IMR-90 (cell line): ENCODE measurements around the gene DYRK1A. TPM values are rescaled to one million over a fixed set of nuclear protein-coding genes. Genes with fewer than 3 reads are reported as not detected.

Source experiments
- ATAC-seq: fragments of 200-7000 bp; cut with Tn5 transposase; 2 replicates; pipeline ENCODE4 v1.9.1; 2020; ENCODE audit warnings: low read depth, mild to moderate bottlenecking, moderate library complexity
- BruUV-seq: library from RNA; stranded (reverse); fragments of 400-500 nt; replicated peaks from 2 replicates; lab custom pipeline; 2021; lab: Mats Ljungman, UMichigan
- CTCF ChIA-PET: fragments of 300-600 bp; formaldehyde crosslinking; extraction: SDS; loops from one replicate; lab custom pipeline; 2021; ENCODE audit warnings: antibody characterized with exemption; lab: Yijun Ruan, JAX
- POLR2A ChIA-PET: fragments of 300-600 bp; sonication (Branson Sonifier 250); formaldehyde crosslinking; loops from one replicate; lab custom pipeline; 2022; ENCODE audit warnings: antibody characterized with exemption; ENCODE audit not compliant: unreplicated experiment; lab: Charles Lee
- DNase-seq: peaks from one replicate; pipeline ENCODE4 v3.0.0; 2013
- H2AFZ ChIP-seq: replicated peaks from 2 replicates; pipeline ENCODE3; 2013; ENCODE audit warnings: low read length, mild to moderate bottlenecking; ENCODE audit not compliant: poor library complexity
- H2AK5ac ChIP-seq: 2 replicates; pipeline ENCODE4 v1.6.1; 2013; ENCODE audit warnings: low read depth, low read length, inconsistent platforms
- H2AK9ac ChIP-seq: replicated peaks from 2 replicates; pipeline ENCODE3; 2013; ENCODE audit warnings: mild to moderate bottlenecking, low read depth, low read length, moderate library complexity; ENCODE audit not compliant: poor library complexity
- H2BK120ac ChIP-seq: 2 replicates; pipeline ENCODE4 v1.6.1; 2013; ENCODE audit warnings: low read depth, low read length, inconsistent platforms
- H2BK15ac ChIP-seq: 3 replicates; pipeline ENCODE4 v1.6.1; 2013; ENCODE audit warnings: low read depth, low read length, inconsistent platforms
- H2BK20ac ChIP-seq: 2 replicates; pipeline ENCODE4 v1.6.1; 2013; ENCODE audit warnings: low read depth, mild to moderate bottlenecking, inconsistent platforms, low read length, moderate library complexity
- H2BK5ac ChIP-seq: 2 replicates; pipeline ENCODE4 v1.6.1; 2013; ENCODE audit warnings: mild to moderate bottlenecking, low read depth, low read length, inconsistent platforms; ENCODE audit not compliant: poor library complexity, severe bottlenecking
- H3K14ac ChIP-seq: replicated peaks from 2 replicates; pipeline ENCODE4 v1.6.1; 2013; ENCODE audit warnings: low read depth, low read length, inconsistent platforms
- H3K18ac ChIP-seq: 2 replicates; pipeline ENCODE4 v1.6.1; 2013; ENCODE audit warnings: low read depth, low read length, control low read depth
- H3K23ac ChIP-seq: 2 replicates; pipeline ENCODE4 v1.6.1; 2013; ENCODE audit warnings: low read depth, low read length, inconsistent platforms
- H3K27ac ChIP-seq: 2 replicates; pipeline ENCODE4 v1.5.1; 2013; ENCODE audit warnings: mild to moderate bottlenecking, control low read depth, low read length; ENCODE audit not compliant: insufficient read depth
- H3K27me3 ChIP-seq: 2 replicates; pipeline ENCODE4 v1.6.1; 2013; ENCODE audit warnings: low read length; ENCODE audit not compliant: control insufficient read depth, insufficient read depth
- H3K36me3 ChIP-seq: 2 replicates; pipeline ENCODE4 v1.6.1; 2013; ENCODE audit warnings: low read length, mixed read lengths; ENCODE audit not compliant: control insufficient read depth, insufficient read depth
- H3K4ac ChIP-seq: 2 replicates; pipeline ENCODE4 v1.6.1; 2013; ENCODE audit warnings: low read depth, low read length, inconsistent platforms
- H3K4me1 ChIP-seq: 2 replicates; pipeline ENCODE4 v1.6.1; 2013; ENCODE audit warnings: low read length, mixed read lengths; ENCODE audit not compliant: control insufficient read depth, insufficient read depth
- H3K4me2 ChIP-seq: 2 replicates; pipeline ENCODE4 v1.6.1; 2013; ENCODE audit warnings: low read depth, mild to moderate bottlenecking, control low read depth, low read length, moderate library complexity
- H3K4me3 ChIP-seq: 2 replicates; pipeline ENCODE4 v1.5.1; 2013; ENCODE audit warnings: low read depth, mild to moderate bottlenecking, control low read depth, low read length, moderate library complexity; ENCODE audit not compliant: insufficient read depth
- H3K56ac ChIP-seq: 2 replicates; pipeline ENCODE4 v1.6.1; 2013; ENCODE audit warnings: low read length, inconsistent platforms; ENCODE audit not compliant: insufficient read depth; ENCODE audit errors: extremely low read depth
- H3K79me1 ChIP-seq, 2 experiments: 2 replicates each; pipeline ENCODE4 v1.6.1; 2013; ENCODE audit warnings: low read length in 2 of 2, inconsistent platforms in 1 of 2, low read depth in 1 of 2
- H3K9ac ChIP-seq: 2 replicates; pipeline ENCODE4 v1.6.1; 2013; ENCODE audit warnings: low read depth, low read length, control low read depth
- H3K9me1 ChIP-seq: 2 replicates; pipeline ENCODE4 v1.6.1; 2013; ENCODE audit warnings: low read length, inconsistent platforms; ENCODE audit not compliant: insufficient read depth
- H3K9me3 ChIP-seq: 2 replicates; pipeline ENCODE4 v1.6.1; 2013; ENCODE audit warnings: low read length; ENCODE audit not compliant: control insufficient read depth, insufficient read depth
- H4K20me1 ChIP-seq: 2 replicates; pipeline ENCODE4 v1.6.1; 2013; ENCODE audit warnings: low read length, inconsistent platforms; ENCODE audit not compliant: insufficient read depth
- H4K5ac ChIP-seq: 2 replicates; pipeline ENCODE4 v1.6.1; 2013; ENCODE audit warnings: mild to moderate bottlenecking, low read depth, low read length, control low read depth
- H4K8ac ChIP-seq, 2 experiments: 2 replicates each; pipeline ENCODE4 v1.6.1; 2013; ENCODE audit warnings: low read depth in 2 of 2, low read length in 2 of 2, control low read depth in 1 of 2, inconsistent platforms in 1 of 2
- H4K91ac ChIP-seq: 2 replicates; pipeline ENCODE4 v1.6.1; 2013; ENCODE audit warnings: low read depth, low read length, inconsistent platforms; ENCODE audit not compliant: insufficient read depth
- BHLHE40 ChIP-seq: fragments of 150-350 bp; IDR thresholded peaks from 2 replicates; pipeline ENCODE4 v1.6.1; 2016; ENCODE audit warnings: mild to moderate bottlenecking, low read depth, low read length
- CEBPB ChIP-seq: IDR thresholded peaks from 2 replicates; pipeline ENCODE4 v1.6.1; 2012; ENCODE audit warnings: low read depth, low read length, improper control_type of control experiment
- CHD1 ChIP-seq: IDR thresholded peaks from 2 replicates; pipeline ENCODE4 v1.6.1; 2012; ENCODE audit warnings: low read depth, low read length, improper control_type of control experiment
- FOS ChIP-seq: fragments of 150-350 bp; IDR thresholded peaks from 2 replicates; pipeline ENCODE4 v1.6.1; 2016; ENCODE audit warnings: low read depth, low read length
- MAFK ChIP-seq: IDR thresholded peaks from 2 replicates; pipeline ENCODE4 v1.6.1; 2012; ENCODE audit warnings: low read depth, low read length, improper control_type of control experiment
- MXI1 ChIP-seq: IDR thresholded peaks from 2 replicates; pipeline ENCODE4 v1.6.1; 2012; ENCODE audit warnings: low read depth, mild to moderate bottlenecking, low read length, moderate library complexity, borderline replicate concordance
- RCOR1 ChIP-seq: IDR thresholded peaks from 2 replicates; pipeline ENCODE4 v1.6.1; 2012; ENCODE audit warnings: mild to moderate bottlenecking, low read length, improper control_type of control experiment; ENCODE audit not compliant: insufficient replicate concordance
- SMC3 ChIP-seq: fragments of 150-350 bp; IDR thresholded peaks from 2 replicates; pipeline ENCODE4 v1.6.1; 2016; ENCODE audit warnings: low read depth, mild to moderate bottlenecking, antibody characterized with exemption, low read length, moderate library complexity
- WGBS, 2 experiments: methylation state at CpG; one replicate each; pipeline versions ENCODE4 v1.1.5 to v1.1.7; 2013; ENCODE audit warnings: missing lambda C conversion rate in 2 of 2; ENCODE audit not compliant: insufficient read length in 1 of 2; ENCODE audit errors: extremely low coverage in 2 of 2; 5-methylcytosine and 5-hydroxymethylcytosine counted together
- dilution Hi-C: fragments of 300-500 bp; cut with HindIII; formaldehyde crosslinking; loops from one replicate; pipeline ENCODE4 v1.14.3; 2018; ENCODE audit warnings: low sequenced_read_pairs; ENCODE audit not compliant: unreplicated experiment
- in situ Hi-C: fragments of 300-500 bp; cut with MboI; formaldehyde crosslinking; loops from 3 replicates; pipeline ENCODE4 v1.14.3; 2019; ENCODE audit warnings: low sequenced_read_pairs, inconsistent platforms, mixed read lengths
- intact Hi-C: fragments of 100-400 bp; cut with micrococcal nuclease; formaldehyde crosslinking; loops from 2 replicates; pipeline ENCODE4 v1.10.0; 2022
- polyA plus RNA-seq, 3 experiments: library from polyadenylated mRNA; depleted of rRNA; stranded (reverse); fragments of >200 nt; gene quantifications; 2 replicates each; pipeline ENCODE4 v1.2.3, GENCODE V29; 2012; ENCODE audit warnings: low replicate concordance in 1 of 3
- total RNA-seq: library from RNA; depleted of rRNA; stranded (reverse); fragments of >200 nt; gene quantifications from 2 replicates; pipeline ENCODE4 v1.2.3, GENCODE V29; 2012
- TF ChIP-seq, protein P1 (sequence below): fragments of 150-350 bp; IDR thresholded peaks from 2 replicates; pipeline ENCODE4 v1.6.1; 2016; ENCODE audit warnings: low read depth, mild to moderate bottlenecking, low read length, moderate library complexity, borderline replicate concordance
- TF ChIP-seq, protein P2 (sequence below): fragments of 150-350 bp; IDR thresholded peaks from 2 replicates; pipeline ENCODE4 v1.6.1; 2017; ENCODE audit warnings: mild to moderate bottlenecking, antibody characterized with exemption, low read length, low read depth

The DYRK1A gene
- total and polyA plus RNA-seq, 2 of the 4 experiments (the other 2 are of a cell fraction), result 18.6 to 50.5 TPM

DNA sequence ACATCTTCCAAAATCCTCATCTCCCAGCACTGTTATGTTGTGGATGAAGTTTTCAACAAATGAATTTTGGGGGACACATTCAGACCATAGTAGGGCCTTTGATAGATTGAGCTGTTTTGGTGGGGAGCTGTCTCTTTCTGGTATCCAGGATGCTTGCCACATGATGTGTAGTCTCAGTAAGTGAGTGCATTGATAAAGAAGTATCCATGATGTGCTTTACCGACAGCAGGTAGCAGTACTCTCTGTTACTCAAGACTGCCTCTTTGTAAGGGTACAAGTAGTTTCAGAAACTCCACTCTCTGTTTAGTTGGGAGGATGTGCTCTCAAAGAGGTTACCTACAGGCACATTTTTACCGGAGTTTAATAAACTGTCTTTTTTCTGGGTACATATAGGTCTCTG, 26.5 kb downstream of the DYRK1A start:
- Histone ChIP-seq H3K14ac (no peak overlapping the region), H3K56ac (no peak overlapping the region), H4K8ac (no peak overlapping the region), H2BK15ac (no peak overlapping the region), H2BK120ac (no peak overlapping the region), H3K36me3 (no peaks in the 10 kb centered on the region), H2BK20ac (no peak overlapping the region), H2BK5ac (no peak overlapping the region), H3K27me3 (no peaks in the 10 kb centered on the region), H4K20me1 (peaks cover 98% of the 10 kb centered on the region), H3K4me2 (no peak overlapping the region), H3K9me1 (peaks cover 25% of the 10 kb centered on the region), H3K9me3 (no peaks in the 10 kb centered on the region), H4K5ac (no peak overlapping the region), H3K23ac (no peak overlapping the region), H2AK9ac (no peak overlapping the region), H3K9ac (no peak overlapping the region), H3K4ac (no peak overlapping the region), H4K91ac (no peak overlapping the region), H2AFZ (no peak overlapping the region), H3K4me3 (no peak overlapping the region), H3K79me1 (peaks cover 17 to 86% of the 10 kb centered on the region in 2 experiments), H2AK5ac (no peak overlapping the region), H3K18ac (no peak overlapping the region), H3K27ac (no peak overlapping the region), H3K4me1 (peaks cover 10% of the 10 kb centered on the region)
- DNase-seq (no peak), ATAC-seq (no peak)
- intact Hi-C loops, result no loop called here
- in situ Hi-C loops, result no loop called here
- ChIA-PET CTCF (no interaction called here), POLR2A (no interaction called here)
- dilution Hi-C loops, result no loop called here
- WGBS, 2 experiments, result no CpG with 5 or more reads among the region's 2 CpGs
- no peak for TF ChIP-seq RCOR1
- no peak for TF ChIP-seq FOS
- no peak for TF ChIP-seq BHLHE40
- no peak for TF ChIP-seq MXI1
- TF ChIP-seq, protein P1, sequence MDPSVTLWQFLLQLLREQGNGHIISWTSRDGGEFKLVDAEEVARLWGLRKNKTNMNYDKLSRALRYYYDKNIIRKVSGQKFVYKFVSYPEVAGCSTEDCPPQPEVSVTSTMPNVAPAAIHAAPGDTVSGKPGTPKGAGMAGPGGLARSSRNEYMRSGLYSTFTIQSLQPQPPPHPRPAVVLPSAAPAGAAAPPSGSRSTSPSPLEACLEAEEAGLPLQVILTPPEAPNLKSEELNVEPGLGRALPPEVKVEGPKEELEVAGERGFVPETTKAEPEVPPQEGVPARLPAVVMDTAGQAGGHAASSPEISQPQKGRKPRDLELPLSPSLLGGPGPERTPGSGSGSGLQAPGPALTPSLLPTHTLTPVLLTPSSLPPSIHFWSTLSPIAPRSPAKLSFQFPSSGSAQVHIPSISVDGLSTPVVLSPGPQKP, result no peak
- no peak for TF ChIP-seq CEBPB
- no peak for TF ChIP-seq SMC3
- no peak for TF ChIP-seq CHD1
- TF ChIP-seq MAFK, result no peak
- TF ChIP-seq, protein P2, sequence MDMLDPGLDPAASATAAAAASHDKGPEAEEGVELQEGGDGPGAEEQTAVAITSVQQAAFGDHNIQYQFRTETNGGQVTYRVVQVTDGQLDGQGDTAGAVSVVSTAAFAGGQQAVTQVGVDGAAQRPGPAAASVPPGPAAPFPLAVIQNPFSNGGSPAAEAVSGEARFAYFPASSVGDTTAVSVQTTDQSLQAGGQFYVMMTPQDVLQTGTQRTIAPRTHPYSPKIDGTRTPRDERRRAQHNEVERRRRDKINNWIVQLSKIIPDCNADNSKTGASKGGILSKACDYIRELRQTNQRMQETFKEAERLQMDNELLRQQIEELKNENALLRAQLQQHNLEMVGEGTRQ, result no peak
- BruUV-seq, result no TSS peak
